HEK293 (cell line): ENCODE results near the gene SMO.

Experiments
- CTCF ChIP-seq: fragments of 450-650 bp; formaldehyde crosslinking; IDR thresholded peaks from 2 replicates; pipeline ENCODE4 v1.5.1; 2016; ENCODE audit warnings: missing biosample characterization, missing genetic modification characterization
- PBX3 ChIP-seq: sonication (generic); formaldehyde crosslinking; IDR thresholded peaks from 2 replicates; pipeline ENCODE4 v1.8.1; 2022; ENCODE audit warnings: mild to moderate bottlenecking, moderate library complexity, missing genetic modification reagents
- REST ChIP-seq: fragments of 450-650 bp; formaldehyde crosslinking; IDR thresholded peaks from 2 replicates; pipeline ENCODE4 v1.5.1; 2016; ENCODE audit warnings: missing biosample characterization, missing genetic modification characterization
- ZNF274 ChIP-seq, 2 experiments: fragments of 200-500 bp in 1 of 2; fragments of 450-650 bp in 1 of 2; sonication (Bioruptor generic) in 1 of 2; formaldehyde crosslinking in 1 of 2; IDR thresholded peaks; 2 replicates each; pipeline versions ENCODE4 v1.5.1 to v1.6.1; 2014 to 2016; ENCODE audit warnings: borderline replicate concordance in 1 of 2, inconsistent platforms in 1 of 2, low read length in 1 of 2, missing biosample characterization in 1 of 2, missing genetic modification characterization in 1 of 2

GRCh38 chr7:129168231-129169021 is 20.0 kb upstream of the SMO start:
- TF ChIP-seq CTCF (no peak), ZNF274 (IDR thresholded peaks at IDR 0.05; ENCODE audit: low read length) (no peak), ZNF274 (tag by site-specific recombination; IDR thresholded peaks at IDR 0.05; ENCODE audit: borderline replicate concordance) (no peak), PBX3 (CRISPR knock-in tag) (no peak), REST (tag by site-specific recombination) (no peak)
